Activated T-cell treated with anti-CD3 and anti-CD28 coated beads for 1 hour (primary cell): Measurements from ENCODE around the gene VEZT.
A peak's percentile ranks its signal among the peaks of the same experiment; 100 is the strongest.
"Not testable (repeated sequence)": the region's sequence is repeated elsewhere in the genome, so short reads cannot be mapped to it uniquely, and the experiment has no call there.

Experiments used
- DNase-seq: peaks from one replicate; pipeline ENCODE4 v3.0.0-alpha.2; 2020; ENCODE audit warnings: low read depth

VEZT gene, protein sequence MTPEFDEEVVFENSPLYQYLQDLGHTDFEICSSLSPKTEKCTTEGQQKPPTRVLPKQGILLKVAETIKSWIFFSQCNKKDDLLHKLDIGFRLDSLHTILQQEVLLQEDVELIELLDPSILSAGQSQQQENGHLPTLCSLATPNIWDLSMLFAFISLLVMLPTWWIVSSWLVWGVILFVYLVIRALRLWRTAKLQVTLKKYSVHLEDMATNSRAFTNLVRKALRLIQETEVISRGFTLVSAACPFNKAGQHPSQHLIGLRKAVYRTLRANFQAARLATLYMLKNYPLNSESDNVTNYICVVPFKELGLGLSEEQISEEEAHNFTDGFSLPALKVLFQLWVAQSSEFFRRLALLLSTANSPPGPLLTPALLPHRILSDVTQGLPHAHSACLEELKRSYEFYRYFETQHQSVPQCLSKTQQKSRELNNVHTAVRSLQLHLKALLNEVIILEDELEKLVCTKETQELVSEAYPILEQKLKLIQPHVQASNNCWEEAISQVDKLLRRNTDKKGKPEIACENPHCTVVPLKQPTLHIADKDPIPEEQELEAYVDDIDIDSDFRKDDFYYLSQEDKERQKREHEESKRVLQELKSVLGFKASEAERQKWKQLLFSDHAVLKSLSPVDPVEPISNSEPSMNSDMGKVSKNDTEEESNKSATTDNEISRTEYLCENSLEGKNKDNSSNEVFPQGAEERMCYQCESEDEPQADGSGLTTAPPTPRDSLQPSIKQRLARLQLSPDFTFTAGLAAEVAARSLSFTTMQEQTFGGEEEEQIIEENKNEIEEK

GRCh38 chr12:95217377-95218149 lies at the start of gene VEZT, which contains the start of gene FGD6:
Gene VEZT, plus strand, starts transcription at chr12:95217807. Its CDS starts 44 bp downstream, at chr12:95217851.
Gene FGD6, minus strand, starts transcription at chr12:95217467. Its CDS starts 227 bp downstream, at chr12:95217240.
- peak; percentile 93 for DNase-seq

GRCh38 chr12:95168746-95169145 lies 48.9 kb upstream of the VEZT start:
- DNase-seq: no peak

GRCh38 chr12:95169368-95169767 lies 48.2 kb upstream of the VEZT start:
- DNase-seq: no peak

- DNase-seq: no peak
Measured at GRCh38 chr12:95173392-95174251, 44.0 kb upstream of the VEZT start.

DNA sequence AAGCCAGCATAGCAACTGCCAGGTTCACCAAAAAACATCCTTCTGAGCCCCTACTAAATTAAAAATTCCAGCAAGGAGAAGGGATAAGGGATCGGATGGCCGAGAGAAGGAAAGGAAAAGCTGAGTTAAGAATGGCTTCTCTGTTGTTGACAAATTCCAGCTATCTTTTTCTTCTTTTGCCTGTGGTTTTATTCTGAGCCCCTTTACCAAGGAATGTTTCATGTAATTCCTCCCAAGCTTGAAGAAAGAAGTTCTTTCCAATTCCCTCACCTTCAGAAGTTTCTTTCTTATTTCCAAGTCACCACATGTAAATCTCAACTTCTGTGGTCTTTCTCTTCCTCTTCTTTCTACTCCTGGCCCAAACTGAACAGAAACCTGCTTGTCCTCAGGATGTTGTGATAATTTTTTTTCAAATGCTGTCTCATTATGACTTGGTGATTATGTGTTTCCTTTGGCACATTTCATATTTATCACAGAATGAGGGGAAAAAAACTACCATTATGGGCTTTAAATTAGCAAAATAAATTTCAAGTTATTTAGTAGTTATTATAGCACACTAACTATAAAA lies 40.3 kb upstream of the VEZT start:
- no peak for DNase-seq

DNA sequence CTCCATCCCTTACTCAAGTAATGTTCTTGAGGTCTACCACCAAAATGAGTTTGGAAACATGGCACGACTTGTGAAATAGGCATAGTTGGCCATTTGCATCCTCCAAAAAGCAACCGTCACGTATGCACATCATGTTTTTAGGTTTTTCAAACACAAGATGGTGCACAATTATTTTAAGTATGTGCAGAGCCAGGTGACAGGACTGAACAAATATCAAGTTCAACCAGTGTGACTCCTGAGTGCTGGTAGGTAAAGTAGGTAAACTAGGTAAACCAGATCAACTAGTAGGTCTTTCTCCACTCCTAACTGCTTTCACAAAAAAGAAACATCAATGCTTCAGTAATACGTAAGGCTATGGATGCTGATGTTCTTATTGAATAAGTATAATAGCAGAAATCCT lies 39.5 kb upstream of the VEZT start:
- DNase-seq: no peak

DNA sequence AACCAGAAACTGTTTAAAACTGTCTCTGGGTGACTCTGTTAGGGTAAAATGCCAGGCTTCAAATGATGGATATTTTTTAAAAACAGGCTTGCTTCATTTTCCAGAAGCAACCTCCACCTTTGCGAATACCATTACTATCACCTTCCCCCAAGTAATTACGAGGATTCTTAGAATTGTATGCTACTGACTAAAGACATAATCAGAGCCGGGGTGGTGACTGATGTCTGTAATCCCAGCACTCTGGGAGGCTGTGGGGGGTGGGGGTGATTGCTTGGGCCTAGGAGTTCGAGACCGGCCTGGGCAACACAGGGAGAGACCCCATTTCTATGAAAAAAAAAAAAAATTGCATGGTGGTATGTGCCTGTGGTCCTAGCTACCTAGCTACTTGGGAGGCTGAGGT lies 38.6 kb upstream of the VEZT start:
- no peak for DNase-seq

DNA sequence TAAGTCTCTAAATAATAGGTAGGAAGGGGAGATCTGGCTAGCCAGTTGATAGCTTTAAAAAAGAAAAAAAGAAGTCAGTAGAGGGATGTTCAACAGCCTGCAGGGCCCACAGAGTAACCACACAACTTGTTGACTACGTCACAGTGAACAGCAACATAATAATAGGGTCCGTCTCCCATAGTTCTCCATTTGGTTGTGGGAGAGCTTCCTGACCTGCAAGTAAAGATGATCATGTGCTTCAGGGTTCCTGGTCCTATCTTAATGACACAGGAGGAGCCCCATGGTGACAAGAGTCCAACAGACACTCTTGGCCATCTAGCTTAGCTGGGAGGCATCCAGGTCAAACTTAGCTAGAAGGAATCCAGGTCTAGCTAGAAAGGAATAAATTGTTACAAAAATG lies 36.5 kb upstream of the VEZT start:
- no peak for DNase-seq

GRCh38 chr12:95182868-95183415 lies 34.7 kb upstream of the VEZT start:
- DNase-seq: no peak

GRCh38 chr12:95184121-95184520 lies 33.5 kb upstream of the VEZT start:
- DNase-seq: no peak

GRCh38 chr12:95185072-95185471 lies 32.5 kb upstream of the VEZT start:
- DNase-seq: no peak

DNA sequence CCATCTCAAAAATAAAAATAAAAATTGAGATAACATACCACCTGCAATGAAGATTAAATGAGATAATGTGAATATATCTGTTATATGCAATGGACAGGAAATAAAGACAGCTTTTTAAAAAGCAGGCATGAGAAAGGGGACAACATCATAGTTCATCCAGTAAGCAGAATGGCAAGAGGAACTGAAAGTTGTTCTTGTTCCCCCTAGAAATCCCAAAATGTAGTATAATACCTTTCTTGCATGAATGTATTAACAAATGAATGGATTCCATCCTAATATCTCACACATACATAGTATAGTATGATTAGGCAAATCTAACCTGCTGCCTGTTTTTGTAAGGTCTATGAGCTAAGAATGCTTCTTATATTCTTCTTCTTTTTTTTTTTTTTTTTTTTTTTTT lies 31.8 kb upstream of the VEZT start:
- no peak for DNase-seq

DNA sequence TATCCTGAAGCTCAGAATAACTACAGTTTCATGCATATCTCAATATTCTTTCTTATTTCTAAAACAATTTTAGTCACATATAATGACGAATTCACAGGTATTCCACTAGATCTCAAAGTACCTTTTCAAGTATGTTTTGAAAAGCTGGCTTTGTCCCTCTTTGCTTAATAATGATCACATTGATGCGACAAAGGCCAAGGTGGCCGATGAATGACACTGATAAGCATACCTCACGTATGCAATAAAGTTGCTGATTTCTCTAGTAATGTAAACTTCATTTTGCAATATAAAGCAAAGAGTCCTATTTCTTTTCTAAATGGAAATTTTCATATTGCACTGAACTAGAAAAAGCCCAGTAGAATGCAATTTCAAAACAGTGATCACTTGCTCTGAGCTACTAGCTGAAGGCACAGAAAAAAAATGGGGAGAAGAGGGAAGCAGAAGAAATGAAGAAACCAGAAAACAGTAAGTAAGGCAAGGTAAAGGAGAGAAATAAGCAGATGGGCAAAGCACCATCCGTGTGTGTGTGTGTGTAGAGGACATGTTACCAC lies 29.7 kb upstream of the VEZT start:
- no peak for DNase-seq

DNA sequence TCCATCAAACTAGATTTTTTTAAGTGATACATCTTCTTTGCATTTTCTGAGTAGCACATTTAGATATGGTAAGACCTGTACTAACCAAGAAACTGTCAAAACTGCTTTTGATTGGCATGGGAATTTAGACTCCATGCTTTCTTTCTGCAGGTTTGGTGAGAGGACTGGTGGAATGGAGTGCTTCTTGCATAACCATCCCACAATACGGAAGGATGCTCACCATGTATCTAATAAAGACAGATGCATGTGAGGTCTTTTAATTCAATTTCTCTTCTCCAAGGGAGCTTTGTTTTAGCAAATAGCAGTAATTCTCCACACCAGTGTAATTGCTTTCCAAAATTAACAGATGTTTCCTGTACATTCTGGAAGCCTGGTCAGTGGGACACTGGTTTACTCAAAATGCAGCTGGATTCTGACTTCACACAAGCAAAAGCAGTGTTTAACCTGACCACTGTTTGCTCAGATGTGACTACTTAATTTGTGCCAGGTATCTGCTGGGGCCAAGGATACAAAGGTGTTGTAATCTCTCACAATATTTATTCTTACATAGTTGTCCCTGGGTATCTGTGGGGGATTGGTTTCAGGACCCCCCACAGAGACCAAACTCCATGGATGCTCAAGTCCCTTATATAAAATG lies 26.4 kb upstream of the VEZT start:
- DNase-seq: no peak

- no peak for DNase-seq
Measured at GRCh38 chr12:95192271-95192670, 25.3 kb upstream of the VEZT start.

- no peak for DNase-seq
Measured at GRCh38 chr12:95193139-95193538, 24.5 kb upstream of the VEZT start.

DNA sequence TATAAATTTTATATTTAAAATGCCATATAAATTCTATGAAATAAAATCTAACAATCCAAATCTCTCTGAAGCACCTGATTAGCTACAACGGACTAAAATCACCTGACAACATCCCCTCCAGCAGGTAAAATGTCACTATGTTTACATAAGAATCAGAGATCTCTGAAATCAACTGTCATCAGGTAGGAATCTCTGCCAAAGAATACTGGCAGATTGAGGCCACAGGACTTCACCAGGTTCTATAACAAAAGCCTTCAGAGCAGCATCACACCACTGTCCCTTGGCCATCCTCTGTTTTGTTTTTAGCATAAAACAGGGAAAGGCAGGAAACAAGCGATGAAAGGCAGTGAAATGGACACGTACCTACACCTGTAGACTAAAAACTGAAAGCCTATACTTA lies 22.5 kb upstream of the VEZT start:
- DNase-seq: no peak

GRCh38 chr12:95196875-95197569 lies 20.6 kb upstream of the VEZT start:
- not testable (repeated sequence) for DNase-seq

DNA sequence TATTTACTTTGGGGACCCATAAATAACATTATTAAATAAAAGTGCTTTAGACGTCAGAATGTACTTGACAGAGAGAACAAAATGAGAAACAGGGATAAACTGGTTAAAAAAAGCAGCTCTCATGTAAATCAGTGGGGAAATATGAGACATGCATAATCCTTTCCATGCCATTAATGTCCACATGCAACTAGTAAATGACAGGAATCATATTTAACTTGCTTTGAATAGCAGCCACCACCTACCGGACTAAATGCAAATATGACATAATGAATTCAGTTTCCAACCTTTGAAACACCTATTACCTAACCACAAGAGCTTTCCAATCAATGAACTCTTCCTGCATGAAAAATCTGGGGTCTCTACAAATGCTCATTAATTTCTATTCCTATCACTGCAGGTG lies 20.0 kb upstream of the VEZT start:
- no peak for DNase-seq
